ENCODE results near the gene ZBTB9.

Gene ZBTB9

DNA sequence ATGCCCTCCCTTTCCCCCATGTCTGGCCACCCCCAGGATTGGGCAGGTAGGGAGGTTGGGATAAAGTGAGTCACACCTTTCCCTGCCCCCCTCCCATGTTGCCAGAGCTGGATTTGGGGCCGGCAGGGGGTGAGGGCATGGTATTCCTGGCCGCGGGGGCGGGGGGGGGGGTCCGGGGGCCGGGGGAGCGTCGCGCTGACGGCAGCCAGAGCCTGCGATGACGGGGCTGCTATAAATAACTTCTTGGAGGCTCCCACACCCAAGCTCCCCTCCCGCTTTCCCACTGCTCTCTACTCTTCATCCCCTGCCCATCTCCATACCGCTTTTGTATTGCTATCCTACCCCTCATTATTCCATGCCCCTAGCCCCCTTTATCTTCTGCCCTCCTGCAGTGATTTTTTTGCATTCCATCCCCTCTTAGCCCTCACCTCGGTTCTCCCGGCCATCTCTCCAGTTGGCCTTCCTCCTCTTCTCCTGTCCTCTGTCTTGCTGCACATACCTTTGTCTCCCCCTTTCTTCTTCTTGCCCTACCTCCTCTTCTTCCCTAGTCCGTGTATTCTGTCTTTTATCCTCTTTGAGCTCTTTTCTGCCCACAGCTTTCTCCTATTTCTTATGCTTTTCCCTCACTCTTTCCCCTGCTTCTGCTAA is 20.7 kb upstream of the ZBTB9 start:
- no peak for DNase-seq (ENCODE audit: low spot score)

DNA sequence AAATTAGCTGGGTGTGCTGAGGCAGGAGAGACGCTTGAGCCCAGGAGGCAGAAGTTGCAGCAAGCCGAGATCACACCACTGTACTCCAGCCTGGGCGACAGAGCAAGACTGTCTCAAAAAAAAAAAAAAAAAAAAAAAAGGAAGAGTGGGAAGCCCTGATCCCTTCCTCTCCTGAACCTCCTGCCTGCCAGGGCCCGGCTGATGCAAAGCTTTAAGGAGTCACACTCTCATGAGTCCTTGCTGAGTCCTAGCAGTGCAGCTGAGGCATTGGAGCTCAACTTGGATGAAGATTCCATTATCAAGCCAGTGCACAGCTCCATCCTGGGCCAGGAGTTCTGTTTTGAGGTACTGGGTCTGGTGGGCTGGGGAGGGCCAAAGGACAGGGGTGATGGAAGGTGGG is 19.4 kb upstream of the ZBTB9 start:
- no peak for DNase-seq (ENCODE audit: low spot score)

DNA sequence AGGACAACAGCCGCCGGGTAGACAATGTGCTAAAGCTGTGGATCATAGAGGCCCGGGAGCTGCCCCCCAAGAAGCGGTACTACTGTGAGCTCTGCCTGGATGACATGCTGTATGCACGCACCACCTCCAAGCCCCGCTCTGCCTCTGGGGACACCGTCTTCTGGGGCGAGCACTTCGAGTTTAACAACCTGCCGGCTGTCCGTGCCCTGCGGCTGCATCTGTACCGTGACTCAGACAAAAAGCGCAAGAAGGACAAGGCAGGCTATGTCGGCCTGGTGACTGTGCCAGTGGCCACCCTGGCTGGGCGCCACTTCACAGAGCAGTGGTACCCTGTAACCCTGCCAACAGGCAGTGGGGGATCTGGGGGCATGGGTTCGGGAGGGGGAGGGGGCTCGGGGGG is 16.7 kb upstream of the ZBTB9 start:
- DNase-seq (ENCODE audit: low spot score): no peak

DNA sequence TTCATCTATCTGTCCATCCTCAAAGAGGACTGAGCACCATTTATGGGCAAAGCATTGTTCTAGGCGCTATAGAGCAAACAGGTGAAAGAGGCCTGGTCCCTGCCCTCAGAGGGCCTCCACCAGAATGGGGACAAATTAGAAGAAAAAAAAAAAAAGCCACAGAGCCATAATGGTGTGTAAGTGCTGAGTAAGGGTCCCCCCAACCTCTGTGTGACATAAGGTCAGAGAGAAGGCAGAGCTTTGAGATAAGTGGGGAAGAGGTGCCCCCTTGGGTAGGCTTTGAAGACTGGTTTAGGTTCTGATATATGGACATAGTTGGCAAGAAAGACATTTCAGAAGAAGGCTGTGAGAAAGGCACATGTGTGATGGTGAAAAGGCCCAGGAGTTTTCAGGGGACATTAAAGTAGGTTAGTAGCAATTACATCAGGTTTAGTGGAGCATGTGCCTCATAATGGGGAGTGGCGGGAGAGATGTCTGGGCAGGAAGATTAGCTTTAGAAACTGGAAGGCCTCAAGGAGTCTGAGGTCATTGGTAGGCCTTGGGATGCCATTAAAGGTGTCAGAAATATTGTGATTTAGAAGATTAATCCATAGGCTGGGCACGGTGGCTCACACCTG is 15.3 kb upstream of the ZBTB9 start:
- no peak for DNase-seq (ENCODE audit: low spot score)

DNA sequence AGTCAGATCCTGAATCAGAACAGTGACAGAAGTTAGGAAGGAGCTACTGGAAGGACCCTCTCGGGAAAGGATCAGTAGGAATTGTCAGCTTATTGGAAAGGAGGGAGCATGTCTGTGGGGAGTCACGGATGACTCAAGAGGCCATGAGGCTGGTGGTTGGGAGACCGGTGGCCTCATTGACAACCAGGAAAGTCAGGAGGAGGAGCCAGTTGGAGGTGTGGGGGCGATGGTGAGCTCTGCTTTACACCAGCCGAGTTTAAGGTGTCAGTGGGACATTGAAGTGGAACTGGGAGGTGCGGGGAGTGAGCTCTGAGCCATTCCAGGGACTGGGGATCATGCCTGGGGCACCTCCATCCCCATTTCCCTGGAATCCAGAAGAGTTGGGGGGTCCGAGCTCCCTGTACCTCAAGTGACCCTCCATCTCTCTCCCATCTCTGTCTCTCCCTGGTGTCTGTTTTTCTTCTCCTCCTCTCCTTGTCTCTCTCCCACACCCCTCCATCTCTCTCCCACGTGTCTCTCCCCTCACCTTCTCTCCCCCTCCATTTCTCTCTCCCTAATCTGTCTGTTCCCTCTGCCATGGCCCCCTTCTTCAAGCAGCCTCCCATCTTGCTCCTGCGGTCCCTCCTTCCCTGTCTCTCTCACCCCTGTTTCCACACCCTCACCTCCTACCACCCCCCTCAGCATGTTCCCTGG is 14.3 kb upstream of the ZBTB9 start:
- DNase-seq (ENCODE audit: low spot score): no peak

- DNase-seq (ENCODE audit: low spot score): no peak
These were observed 13.6 kb upstream of the ZBTB9 start for GRCh38 chr6:33440649-33441309.

GRCh38 chr6:33441457-33441856 is 12.9 kb upstream of the ZBTB9 start:
- DNase-seq (ENCODE audit: low spot score): no peak

GRCh38 chr6:33442283-33442682 is 12.1 kb upstream of the ZBTB9 start:
- DNase-seq (ENCODE audit: low spot score): no peak

DNA sequence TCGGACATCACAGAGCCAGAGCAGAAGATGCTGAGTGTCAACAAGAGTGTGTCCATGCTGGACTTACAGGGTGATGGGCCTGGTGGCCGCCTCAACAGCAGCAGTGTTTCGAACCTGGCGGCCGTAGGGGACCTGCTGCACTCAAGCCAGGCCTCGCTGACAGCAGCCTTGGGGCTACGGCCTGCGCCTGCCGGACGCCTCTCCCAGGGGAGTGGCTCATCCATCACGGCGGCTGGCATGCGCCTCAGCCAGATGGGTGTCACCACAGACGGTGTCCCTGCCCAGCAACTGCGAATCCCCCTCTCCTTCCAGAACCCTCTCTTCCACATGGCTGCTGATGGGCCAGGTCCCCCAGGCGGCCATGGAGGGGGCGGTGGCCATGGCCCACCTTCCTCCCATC is 11.4 kb upstream of the ZBTB9 start:
- DNase-seq (ENCODE audit: low spot score): no peak

GRCh38 chr6:33443619-33444504 is 10.5 kb upstream of the ZBTB9 start:
- no peak for DNase-seq (ENCODE audit: low spot score)

DNA sequence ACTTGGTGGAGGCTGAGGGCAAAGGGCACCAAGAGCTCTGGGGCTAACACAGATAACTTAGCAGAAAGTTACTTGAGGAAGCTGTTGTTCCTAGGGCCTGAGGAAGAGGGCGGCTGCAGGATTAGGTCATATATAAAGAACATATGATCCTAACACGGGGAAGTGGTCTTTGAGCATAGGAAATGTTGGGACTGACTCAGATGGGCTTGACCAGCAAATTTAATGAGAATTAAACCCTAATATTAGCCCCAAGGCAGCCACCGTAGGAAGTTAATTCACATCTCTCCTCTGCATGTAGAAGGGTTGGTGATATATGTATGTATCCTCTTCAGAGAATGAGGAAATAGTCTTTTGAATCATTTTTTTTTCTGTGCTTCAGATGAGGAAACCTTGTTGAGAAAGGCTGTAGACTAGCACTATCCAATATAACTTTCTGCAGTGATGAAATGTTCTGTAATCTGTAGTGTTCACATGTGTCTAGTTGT is 9.2 kb upstream of the ZBTB9 start:
- no peak for DNase-seq (ENCODE audit: low spot score)

GRCh38 chr6:33446356-33446755 is 8.0 kb upstream of the ZBTB9 start:
- DNase-seq (ENCODE audit: low spot score): no peak

DNA sequence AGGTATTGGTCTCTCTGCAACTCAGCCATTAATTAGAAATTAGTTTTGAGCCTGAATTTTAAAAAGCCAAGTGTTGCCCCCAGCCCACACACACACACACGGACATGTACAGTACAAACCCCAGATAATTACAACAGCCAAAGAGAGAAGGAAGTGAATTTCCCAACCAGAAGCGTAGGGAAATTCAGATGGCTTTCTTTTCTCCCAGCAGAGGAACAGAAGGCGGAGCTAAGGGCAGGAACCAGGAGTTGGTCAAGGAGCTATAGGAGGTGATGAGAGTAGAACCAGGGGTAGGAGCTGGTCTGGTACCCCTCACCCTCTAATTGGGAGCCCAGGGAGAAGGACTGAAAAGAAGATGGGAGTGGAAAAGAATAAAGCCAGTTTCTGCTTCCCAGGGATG is 3.9 kb upstream of the ZBTB9 start:
- no peak for DNase-seq (ENCODE audit: low spot score)

GRCh38 chr6:33451606-33452005 is 2.8 kb upstream of the ZBTB9 start:
- DNase-seq (ENCODE audit: low spot score): no peak

- no peak for DNase-seq (ENCODE audit: low spot score)
These were observed 1.9 kb upstream of the ZBTB9 start for GRCh38 chr6:33452496-33452895.

DNA sequence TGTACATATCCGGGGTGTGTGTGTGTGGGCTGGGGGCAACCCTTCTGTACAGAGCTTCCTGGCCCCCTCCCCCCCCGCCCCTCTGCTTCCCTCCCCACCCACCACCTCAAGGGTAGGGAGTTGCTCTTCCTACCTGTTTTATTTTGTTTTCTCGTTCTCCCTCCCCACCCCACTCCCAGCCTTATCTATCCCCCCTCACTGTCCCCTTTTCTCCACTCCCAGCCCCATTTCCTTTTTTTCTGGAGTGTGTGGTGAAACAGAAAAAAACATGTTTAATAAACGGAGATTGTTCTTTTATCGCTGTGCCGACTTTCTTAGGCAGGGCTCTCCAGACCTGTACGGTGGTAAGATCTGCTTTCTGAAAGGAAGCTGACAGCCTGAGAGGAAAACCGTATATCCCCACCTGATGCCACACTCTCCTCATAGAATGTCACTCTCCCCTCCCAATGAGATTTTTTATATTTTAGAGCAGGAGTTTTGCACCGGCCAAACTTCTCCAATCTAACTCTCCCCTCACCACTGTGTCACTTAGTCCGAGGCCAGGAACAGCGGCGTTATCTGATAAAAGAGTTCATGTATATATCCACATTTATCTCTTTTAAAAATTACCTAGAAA is 875 bp upstream of the ZBTB9 start:
- no peak for DNase-seq (ENCODE audit: low spot score)

DNA sequence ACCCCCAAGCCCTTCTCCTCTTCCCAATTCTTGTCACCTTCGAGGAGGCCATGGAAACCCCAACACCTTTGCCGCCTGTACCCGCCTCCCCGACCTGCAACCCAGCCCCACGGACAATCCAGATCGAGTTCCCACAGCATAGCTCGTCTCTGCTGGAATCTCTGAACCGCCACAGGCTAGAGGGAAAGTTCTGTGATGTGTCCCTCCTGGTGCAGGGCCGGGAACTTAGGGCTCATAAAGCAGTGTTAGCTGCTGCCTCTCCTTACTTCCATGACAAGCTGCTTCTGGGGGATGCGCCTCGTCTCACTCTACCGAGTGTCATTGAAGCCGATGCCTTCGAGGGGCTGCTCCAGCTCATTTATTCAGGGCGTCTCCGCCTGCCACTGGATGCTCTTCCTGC is 675 bp downstream of the ZBTB9 start:
- DNase-seq (ENCODE audit: low spot score): no peak

DNA sequence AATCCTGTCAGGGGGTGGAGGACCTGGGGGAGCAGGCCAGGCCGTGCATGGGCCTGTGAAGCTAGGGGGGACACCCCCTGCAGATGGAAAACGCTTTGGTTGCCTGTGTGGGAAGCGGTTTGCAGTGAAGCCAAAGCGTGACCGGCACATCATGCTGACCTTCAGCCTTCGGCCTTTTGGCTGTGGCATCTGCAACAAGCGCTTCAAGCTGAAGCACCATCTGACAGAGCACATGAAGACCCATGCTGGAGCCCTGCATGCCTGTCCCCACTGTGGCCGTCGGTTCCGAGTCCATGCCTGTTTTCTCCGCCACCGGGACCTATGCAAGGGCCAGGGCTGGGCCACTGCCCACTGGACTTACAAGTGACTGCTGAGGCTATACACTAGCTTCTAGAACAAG is 1.8 kb downstream of the ZBTB9 start:
- DNase-seq (ENCODE audit: low spot score): no peak

DNA sequence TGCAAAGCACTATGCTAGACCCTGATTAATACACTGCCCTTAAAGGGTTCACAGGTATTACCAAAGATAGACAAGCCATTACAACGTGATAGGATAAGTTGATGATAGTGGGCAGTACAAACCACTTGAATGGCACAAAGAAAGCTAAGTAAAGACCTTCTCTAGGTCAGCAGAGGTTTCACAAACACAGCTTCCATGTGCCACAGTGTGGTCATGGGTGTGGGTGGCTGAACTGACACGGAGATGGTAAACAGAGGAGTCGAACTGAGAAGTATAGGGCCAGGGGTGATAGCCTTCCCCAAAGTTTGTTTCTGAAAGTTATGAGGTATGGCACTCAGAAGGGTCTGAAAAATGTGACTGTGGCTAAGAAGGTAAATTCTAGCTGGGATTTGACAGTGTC is 4.3 kb downstream of the ZBTB9 start:
- DNase-seq (ENCODE audit: low spot score): no peak

DNA sequence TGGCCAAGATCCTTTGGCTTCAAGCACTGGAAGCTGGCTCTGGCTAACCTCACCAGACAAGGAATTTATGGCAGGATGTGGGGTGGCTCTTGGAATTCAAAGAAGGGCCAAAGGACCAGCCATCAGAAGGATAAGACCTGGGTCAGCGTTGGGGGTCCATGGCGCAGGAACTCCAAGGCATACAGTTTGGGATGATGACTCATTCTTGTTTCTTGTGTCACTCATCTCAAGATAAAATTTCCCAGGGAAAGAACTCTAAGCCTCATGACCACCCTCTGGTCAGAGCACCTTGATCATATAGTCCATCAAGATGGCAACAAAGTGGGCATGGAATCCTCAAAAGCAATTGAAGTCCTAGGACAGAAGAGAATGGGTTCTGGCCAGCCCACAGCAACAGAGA is 4.8 kb downstream of the ZBTB9 start:
- no peak for DNase-seq (ENCODE audit: low spot score)

GRCh38 chr6:33466075-33466735 is 11.8 kb downstream of the ZBTB9 start:
- DNase-seq (ENCODE audit: low spot score): no peak
